ENCODE measurements around the gene C16orf87.

DNA sequence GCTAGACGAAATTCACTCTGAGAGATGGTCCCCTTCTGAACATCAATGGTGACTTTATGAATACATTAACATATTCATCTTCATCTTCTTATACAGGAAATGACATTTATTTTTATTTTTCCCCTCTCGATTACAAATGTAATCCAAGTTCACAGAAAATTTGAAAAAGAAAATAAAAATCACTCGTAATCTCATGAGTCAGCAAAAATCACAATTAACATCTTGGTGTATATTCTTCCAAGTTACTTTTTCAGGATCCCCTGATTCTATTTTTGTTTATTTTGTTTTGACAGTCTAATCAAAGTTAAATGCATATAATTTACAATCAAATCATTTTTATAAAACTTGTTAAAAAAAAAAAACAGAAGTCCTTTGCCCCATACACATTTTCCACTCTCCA is 27.6 kb downstream of the C16orf87 start:
- TF ChIP-seq RAD21 (conservative IDR thresholded peaks at IDR 0.05) (no peak), EZH2 (IDR thresholded peaks at IDR 0.05; ENCODE audit: borderline replicate concordance, insufficient read depth, low read length, poor library complexity, severe bottlenecking) (no peak), POLR2AphosphoS5 (IDR thresholded peaks at IDR 0.05) (no peak)
- TF ChIP-seq, protein P1, sequence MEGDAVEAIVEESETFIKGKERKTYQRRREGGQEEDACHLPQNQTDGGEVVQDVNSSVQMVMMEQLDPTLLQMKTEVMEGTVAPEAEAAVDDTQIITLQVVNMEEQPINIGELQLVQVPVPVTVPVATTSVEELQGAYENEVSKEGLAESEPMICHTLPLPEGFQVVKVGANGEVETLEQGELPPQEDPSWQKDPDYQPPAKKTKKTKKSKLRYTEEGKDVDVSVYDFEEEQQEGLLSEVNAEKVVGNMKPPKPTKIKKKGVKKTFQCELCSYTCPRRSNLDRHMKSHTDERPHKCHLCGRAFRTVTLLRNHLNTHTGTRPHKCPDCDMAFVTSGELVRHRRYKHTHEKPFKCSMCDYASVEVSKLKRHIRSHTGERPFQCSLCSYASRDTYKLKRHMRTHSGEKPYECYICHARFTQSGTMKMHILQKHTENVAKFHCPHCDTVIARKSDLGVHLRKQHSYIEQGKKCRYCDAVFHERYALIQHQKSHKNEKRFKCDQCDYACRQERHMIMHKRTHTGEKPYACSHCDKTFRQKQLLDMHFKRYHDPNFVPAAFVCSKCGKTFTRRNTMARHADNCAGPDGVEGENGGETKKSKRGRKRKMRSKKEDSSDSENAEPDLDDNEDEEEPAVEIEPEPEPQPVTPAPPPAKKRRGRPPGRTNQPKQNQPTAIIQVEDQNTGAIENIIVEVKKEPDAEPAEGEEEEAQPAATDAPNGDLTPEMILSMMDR (IDR thresholded peaks at IDR 0.05; ENCODE audit: poor library complexity, severe bottlenecking): no peak

All from neural cell (in vitro differentiated cells).